Measurements from ENCODE around the gene ODAD3. TPM values are rescaled to one million over a fixed set of nuclear protein-coding genes. Genes with fewer than 3 reads are reported as not detected.
A peak's percentile ranks its signal among the peaks of the same experiment; 100 is the strongest.

Gene ODAD3
- total RNA-seq, 6 experiments from 2014 or later = 0.21 to 0.73 (median 0.54) TPM

GRCh38 chr19:11397089-11397610 lies 37.8 kb downstream of the ODAD3 start:
- intact Hi-C loops (cut with DNase I) = no loop called here
- DNase-seq (no peak), ATAC-seq (no peak)
- no peak overlapping the region for H3K4me3 ChIP-seq
- WGBS (ENCODE audit: insufficient coverage, low coverage, low lambda C conversion rate, missing lambda C conversion rate) = 95% methylated on average over 4 of the region's 22 CpGs
- no peaks in the 10 kb centered on the region for H3K36me3 ChIP-seq
- H3K9me3 ChIP-seq = no peaks in the 10 kb centered on the region
- H3K4me1 ChIP-seq = no peaks in the 10 kb centered on the region
- no peak overlapping the region for H3K27ac ChIP-seq
- TF ChIP-seq POLR2A (IDR thresholded peaks at IDR 0.05) (no peak), CTCF (IDR thresholded peaks at IDR 0.05) (no peak)
- no peaks in the 10 kb centered on the region for H3K27me3 ChIP-seq

- no peak overlapping the region for H3K27ac ChIP-seq
- no peaks in the 10 kb centered on the region for H3K36me3 ChIP-seq
- ATAC-seq = no peak
- WGBS (ENCODE audit: insufficient coverage, low coverage, low lambda C conversion rate, missing lambda C conversion rate) = 78% methylated on average over 2 of the region's 4 CpGs
- no peak overlapping the region for H3K4me3 ChIP-seq
- DNase-seq = no peak
- H3K9me3 ChIP-seq = no peaks in the 10 kb centered on the region
- TF ChIP-seq CTCF (IDR thresholded peaks at IDR 0.05) = no peak
- TF ChIP-seq POLR2A (IDR thresholded peaks at IDR 0.05) = no peak
- intact Hi-C loops (cut with DNase I) = no loop called here
- H3K4me1 ChIP-seq = no peaks in the 10 kb centered on the region
- H3K27me3 ChIP-seq = no peaks in the 10 kb centered on the region
Measured at GRCh38 chr19:11390933-11391680, 43.8 kb downstream of the ODAD3 start.

GRCh38 chr19:11390359-11390758 lies 44.6 kb downstream of the ODAD3 start:
- TF ChIP-seq CTCF (IDR thresholded peaks at IDR 0.05) (no peak), POLR2A (IDR thresholded peaks at IDR 0.05) (no peak)
- intact Hi-C loops (cut with DNase I) = no loop called here
- Histone ChIP-seq H3K27me3 (no peaks in the 10 kb centered on the region), H3K27ac (no peak overlapping the region), H3K9me3 (no peaks in the 10 kb centered on the region), H3K36me3 (no peaks in the 10 kb centered on the region), H3K4me3 (no peak overlapping the region), H3K4me1 (no peaks in the 10 kb centered on the region)
- ATAC-seq = no peak
- no peak for DNase-seq
- 100% methylated on average over 1 of the region's 2 CpGs for WGBS (ENCODE audit: insufficient coverage, low coverage, low lambda C conversion rate, missing lambda C conversion rate)

- no peaks in the 10 kb centered on the region for H3K4me1 ChIP-seq
- no peaks in the 10 kb centered on the region for H3K36me3 ChIP-seq
- H3K27me3 ChIP-seq = no peaks in the 10 kb centered on the region
- WGBS (ENCODE audit: insufficient coverage, low coverage, low lambda C conversion rate, missing lambda C conversion rate) = 64% methylated on average over 15 of the region's 19 CpGs
- TF ChIP-seq POLR2A (IDR thresholded peaks at IDR 0.05) (no peak), CTCF (IDR thresholded peaks at IDR 0.05) (no peak)
- ATAC-seq (peak in 3 of 4 donors; percentile 7 to 24 (median 8)), DNase-seq (no peak)
- H3K9me3 ChIP-seq = no peaks in the 10 kb centered on the region
- H3K4me3 ChIP-seq = no peak overlapping the region
- intact Hi-C loops (cut with DNase I) = loop anchor here in 1 of 2 donors (10.0 kb wide), 1 partner anchor 57 kb away; no protein-coding TSS in a partner anchor
- H3K27ac ChIP-seq = peak overlapping the region in 2 of 3 donors; percentile 5 to 40
Measured at GRCh38 chr19:11387162-11388034, 47.5 kb downstream of the ODAD3 start.

All from right lobe of liver (tissue), 6 donors.